HCT116 (cell line): ENCODE results near the gene FXYD6. TPM values are rescaled to one million over a fixed set of nuclear protein-coding genes. Genes with fewer than 3 reads are reported as not detected.

Experiments
- ATAC-seq: fragments of 200-7000 bp; cut with Tn5 transposase; 2 replicates; pipeline ENCODE4 v1.9.1; 2020; ENCODE audit warnings: mild to moderate bottlenecking, moderate library complexity
- BruUV-seq: library from RNA; stranded (reverse); fragments of 400-500 nt; replicated peaks from 2 replicates; lab custom pipeline; 2021; lab: Mats Ljungman, UMichigan
- CTCF ChIA-PET: fragments of 300-600 bp; sonication (Branson Sonifier 250); formaldehyde crosslinking; loops from one replicate; lab custom pipeline; 2021; ENCODE audit warnings: antibody characterized with exemption; lab: Charles Lee
- POLR2A ChIA-PET: fragments of 300-600, 350-600 bp; sonication (Branson Sonifier 250); formaldehyde crosslinking; loops from one replicate; lab custom pipeline; 2021; ENCODE audit warnings: antibody characterized with exemption; lab: Charles Lee
- RAD21 ChIA-PET, 2 experiments: fragments of 300-600 bp; sonication (Branson Sonifier 250); formaldehyde crosslinking; loops; one replicate each; lab custom pipeline; 2023; ENCODE audit warnings: low total read pairs in 2 of 2; ENCODE audit not compliant: uncharacterized antibody in 2 of 2, unreplicated experiment in 2 of 2, low non-redundant PET in 1 of 2; lab: Charles Lee
- DNase-seq: peaks from one replicate; pipeline ENCODE4 v3.0.0-alpha.2; 2010; ENCODE audit warnings: low read depth, low spot score
- H2AFZ ChIP-seq: fragments of 200-600 bp; shearing (Covaris generic), sonication (generic); 2 replicates; pipeline ENCODE4 v1.6.1; 2017; ENCODE audit warnings: low read depth, mixed run types, mixed read lengths, antibody characterized with exemption, low read length; ENCODE audit not compliant: poor library complexity, severe bottlenecking
- H3K27ac ChIP-seq: 2 replicates; pipeline ENCODE4 v1.5.1; 2012; ENCODE audit warnings: low read depth, low read length
- H3K27me3 ChIP-seq: fragments of 200-600 bp; sonication (generic); 2 replicates; pipeline ENCODE4 v1.6.1; 2016; ENCODE audit warnings: mixed run types, low read length, mixed read lengths; ENCODE audit not compliant: insufficient read depth
- H3K36me3 ChIP-seq, 2 experiments: fragments of 200-500 bp in 1 of 2; fragments of 200-600 bp in 1 of 2; sonication (Bioruptor generic) in 1 of 2; sonication (generic) in 1 of 2; 2 replicates each; pipeline versions ENCODE4 v1.5.1 to v1.6.1; 2014 to 2016; ENCODE audit warnings: low read length in 2 of 2, inconsistent platforms in 1 of 2, mixed read lengths in 1 of 2, mixed run types in 1 of 2; ENCODE audit not compliant: insufficient read depth in 2 of 2, control insufficient read depth in 1 of 2
- H3K4me1 ChIP-seq, 2 experiments: fragments of 200-600 bp in 1 of 2; sonication (generic) in 1 of 2; 2 replicates each; pipeline versions ENCODE4 v1.5.1 to v1.6.1; 2012 to 2017; ENCODE audit warnings: low read length in 2 of 2, inconsistent platforms in 1 of 2, mild to moderate bottlenecking in 1 of 2, mixed read lengths in 1 of 2, mixed run types in 1 of 2, moderate library complexity in 1 of 2; ENCODE audit not compliant: insufficient read depth in 2 of 2, control insufficient read depth in 1 of 2
- H3K4me2 ChIP-seq: fragments of 200-600 bp; sonication (generic); 2 replicates; pipeline ENCODE4 v1.6.1; 2017; ENCODE audit warnings: mixed run types, low read length, mixed read lengths
- H3K4me3 ChIP-seq, 2 experiments: fragments of 200-600 bp in 1 of 2; sonication (generic) in 1 of 2; replicated peaks in 1 of 2; 2 replicates each; pipeline ENCODE4 v1.5.1; 2011 to 2016; ENCODE audit warnings: low read length in 2 of 2, control low read depth in 1 of 2, low read depth in 1 of 2, mild to moderate bottlenecking in 1 of 2, mixed read lengths in 1 of 2, mixed run types in 1 of 2
- H3K79me2 ChIP-seq: fragments of 200-600 bp; sonication (generic); 2 replicates; pipeline ENCODE4 v1.6.1; 2017; ENCODE audit warnings: mild to moderate bottlenecking, mixed run types, low read length, moderate library complexity, mixed read lengths; ENCODE audit not compliant: insufficient read depth
- H3K9ac ChIP-seq: fragments of 200-600 bp; sonication (generic); 2 replicates; pipeline ENCODE4 v1.6.1; 2016; ENCODE audit warnings: low read length, mixed read lengths
- H3K9me2 ChIP-seq: fragments of 200-600 bp; sonication (generic), shearing (Covaris generic); 2 replicates; pipeline ENCODE4 v1.6.1; 2017; ENCODE audit warnings: mixed run types, mild to moderate bottlenecking, moderate library complexity; ENCODE audit not compliant: insufficient read depth
- H3K9me3 ChIP-seq, 2 experiments: fragments of 200-500 bp in 1 of 2; fragments of 200-600 bp in 1 of 2; sonication (Bioruptor generic) in 1 of 2; sonication (generic) in 1 of 2; 2 replicates each; pipeline ENCODE4 v1.6.1; 2014 to 2017; ENCODE audit warnings: low read length in 2 of 2, mixed read lengths in 2 of 2, inconsistent platforms in 1 of 2, low read depth in 1 of 2, mild to moderate bottlenecking in 1 of 2, mixed run types in 1 of 2, moderate library complexity in 1 of 2; ENCODE audit not compliant: control insufficient read depth in 1 of 2, insufficient read depth in 1 of 2
- H4K20me1 ChIP-seq: fragments of 200-600 bp; sonication (generic), shearing (Covaris generic); 2 replicates; pipeline ENCODE4 v1.6.1; 2017; ENCODE audit warnings: mixed run types, mild to moderate bottlenecking, moderate library complexity; ENCODE audit not compliant: insufficient read depth
- CBX3 ChIP-seq: IDR thresholded peaks from 2 replicates; pipeline ENCODE4 v1.6.1; 2012; ENCODE audit warnings: low read depth
- CEBPB ChIP-seq: IDR thresholded peaks from 2 replicates; pipeline ENCODE4 v1.6.1; 2012; ENCODE audit warnings: low read depth
- CTCF ChIP-seq, 3 experiments: fragments of 200-600 bp in 1 of 3; sonication (generic) in 1 of 3; IDR thresholded peaks in 2 of 3; conservative IDR thresholded peaks in 1 of 3; 2 replicates each; pipeline ENCODE4 v1.5.1; 2012 to 2017; ENCODE audit warnings: low read depth in 2 of 3, low read length in 2 of 3, antibody characterized with exemption in 1 of 3, borderline replicate concordance in 1 of 3, control low read depth in 1 of 3, mild to moderate bottlenecking in 1 of 3, mixed read lengths in 1 of 3, mixed run types in 1 of 3, moderate library complexity in 1 of 3; ENCODE audit not compliant: insufficient read depth in 1 of 3
- ELF1 ChIP-seq: IDR thresholded peaks from 2 replicates; pipeline ENCODE4 v1.6.1; 2012; ENCODE audit warnings: low read depth, borderline replicate concordance
- EZH2 ChIP-seq: fragments of 200-600 bp; sonication (generic); IDR thresholded peaks from 2 replicates; pipeline ENCODE4 v1.6.1; 2017; ENCODE audit warnings: antibody characterized with exemption, mixed run types
- EZH2phosphoT487 ChIP-seq: fragments of 200-600 bp; IDR thresholded peaks from 2 replicates; pipeline ENCODE4 v1.6.1; 2018; ENCODE audit warnings: antibody characterized with exemption, borderline replicate concordance
- FOSL1 ChIP-seq: IDR thresholded peaks from 2 replicates; pipeline ENCODE4 v1.6.1; 2012; ENCODE audit warnings: low read depth
- JUND ChIP-seq: IDR thresholded peaks from 2 replicates; pipeline ENCODE4 v1.6.1; 2012
- MAX ChIP-seq: IDR thresholded peaks from 2 replicates; pipeline ENCODE4 v1.6.1; 2012
- POLR2A ChIP-seq: IDR thresholded peaks from 2 replicates; pipeline ENCODE4 v1.7.0; 2011; ENCODE audit warnings: borderline replicate concordance; ENCODE audit not compliant: insufficient read depth, insufficient read length; ENCODE audit errors: extremely low read depth
- RAD21 ChIP-seq: IDR thresholded peaks from 2 replicates; pipeline ENCODE4 v1.6.1; 2012; ENCODE audit warnings: low read depth, mild to moderate bottlenecking
- REST ChIP-seq: IDR thresholded peaks from 2 replicates; pipeline ENCODE4 v1.6.1; 2012; ENCODE audit warnings: low read depth
- SIN3A ChIP-seq: IDR thresholded peaks from 2 replicates; pipeline ENCODE4 v1.6.1; 2012; ENCODE audit warnings: low read depth
- SP1 ChIP-seq: IDR thresholded peaks from 2 replicates; pipeline ENCODE4 v1.6.1; 2012; ENCODE audit warnings: low read depth
- SRF ChIP-seq: IDR thresholded peaks from 2 replicates; pipeline ENCODE4 v1.6.1; 2012; ENCODE audit warnings: low read depth
- TCF7L2 ChIP-seq: IDR thresholded peaks from 2 replicates; pipeline ENCODE4 v1.7.0; 2011; ENCODE audit warnings: borderline replicate concordance, inconsistent platforms; ENCODE audit not compliant: insufficient read depth, insufficient read length; ENCODE audit errors: extremely low read depth
- YY1 ChIP-seq: IDR thresholded peaks from 2 replicates; pipeline ENCODE4 v1.6.1; 2011; ENCODE audit warnings: low read length, low read depth, moderate library complexity, mild to moderate bottlenecking; ENCODE audit not compliant: insufficient replicate concordance; ENCODE audit errors: extremely low read depth
- ZBTB33 ChIP-seq: IDR thresholded peaks from 2 replicates; pipeline ENCODE4 v1.6.1; 2011; ENCODE audit warnings: mild to moderate bottlenecking, low read length, moderate library complexity; ENCODE audit not compliant: insufficient replicate concordance; ENCODE audit errors: extremely low read depth
- ZFX ChIP-seq: fragments of 450-650 bp; IDR thresholded peaks from 2 replicates; pipeline ENCODE4 v1.6.1; 2017
- ZNF274 ChIP-seq: fragments of 200-500 bp; sonication (Bioruptor generic); IDR thresholded peaks from 2 replicates; pipeline ENCODE4 v1.6.1; 2014; ENCODE audit warnings: mild to moderate bottlenecking, low read depth, low read length, inconsistent platforms
- intact Hi-C: fragments of 100-400 bp; cut with micrococcal nuclease; formaldehyde crosslinking; loops from 2 replicates; pipeline ENCODE4 v1.10.0; 2022
- total RNA-seq: library from RNA; stranded (reverse); gene quantifications from one replicate; pipeline ENCODE4 v1.2.1, GENCODE V29; 2021; ENCODE audit not compliant: unreplicated experiment

Gene FXYD6
- total RNA-seq, 1 experiment from 2014 or later, result 2.5 TPM

GRCh38 chr11:117861151-117862018, 15.1 kb downstream of the FXYD6 start:
- Histone ChIP-seq H3K4me1 (0 out of 4 replicates have a peak, but pooled peaks cover 0 to 2% of the 10 kb centered on the region in 2 experiments), H3K27ac (no peak overlapping the region), H3K36me3 (no peaks in the 10 kb centered on the region), H3K9ac (no peak overlapping the region), H2AFZ (no peak overlapping the region), H4K20me1 (no peaks in the 10 kb centered on the region), H3K79me2 (no peaks in the 10 kb centered on the region), H3K4me2 (no peak overlapping the region), H3K4me3 (no peak overlapping the region), H3K9me2 (no peaks in the 10 kb centered on the region), H3K27me3 (no peaks in the 10 kb centered on the region), H3K9me3 (no peaks in the 10 kb centered on the region)
- ChIA-PET POLR2A (no interaction called here), CTCF (no interaction called here), RAD21 (no interaction called here)
- intact Hi-C loops, result no loop called here
- BruUV-seq, result no TSS peak
- peak; percentile 78 for ATAC-seq
- no peak for TF ChIP-seq ZNF274
- TF ChIP-seq CEBPB, result no peak
- no peak for TF ChIP-seq SIN3A
- TF ChIP-seq CTCF (IDR thresholded peaks at IDR 0.05 in 2 of 3, conservative IDR thresholded peaks at IDR 0.05 in 1 of 3; ENCODE audit: borderline replicate concordance in 1 of 3, insufficient read depth in 1 of 3, low read depth in 2 of 3, low read length in 2 of 3), result no peak
- TF ChIP-seq TCF7L2, result no peak
- TF ChIP-seq SP1, result no peak
- no peak for TF ChIP-seq CBX3
- no peak for TF ChIP-seq ZBTB33
- TF ChIP-seq EZH2phosphoT487, result no peak
- TF ChIP-seq ELF1, result no peak
- no peak for TF ChIP-seq ZFX
- TF ChIP-seq FOSL1, result no peak
- TF ChIP-seq YY1, result no peak
- TF ChIP-seq POLR2A, result no peak
- TF ChIP-seq JUND, result no peak
- no peak for TF ChIP-seq MAX
- no peak for TF ChIP-seq RAD21
- TF ChIP-seq EZH2, result no peak
- TF ChIP-seq REST, result no peak
- no peak for TF ChIP-seq SRF
- no peak for DNase-seq
